ENCODE measurements around the gene FOXN4. TPM values are rescaled to one million over a fixed set of nuclear protein-coding genes. Genes with fewer than 3 reads are reported as not detected.

Gene FOXN4
- total and polyA plus RNA-seq, 2 of the 13 experiments (the other 11 are each of a cell fraction or from before 2014, with no cell fraction given), result 0.11 TPM; not detected in 1

DNA sequence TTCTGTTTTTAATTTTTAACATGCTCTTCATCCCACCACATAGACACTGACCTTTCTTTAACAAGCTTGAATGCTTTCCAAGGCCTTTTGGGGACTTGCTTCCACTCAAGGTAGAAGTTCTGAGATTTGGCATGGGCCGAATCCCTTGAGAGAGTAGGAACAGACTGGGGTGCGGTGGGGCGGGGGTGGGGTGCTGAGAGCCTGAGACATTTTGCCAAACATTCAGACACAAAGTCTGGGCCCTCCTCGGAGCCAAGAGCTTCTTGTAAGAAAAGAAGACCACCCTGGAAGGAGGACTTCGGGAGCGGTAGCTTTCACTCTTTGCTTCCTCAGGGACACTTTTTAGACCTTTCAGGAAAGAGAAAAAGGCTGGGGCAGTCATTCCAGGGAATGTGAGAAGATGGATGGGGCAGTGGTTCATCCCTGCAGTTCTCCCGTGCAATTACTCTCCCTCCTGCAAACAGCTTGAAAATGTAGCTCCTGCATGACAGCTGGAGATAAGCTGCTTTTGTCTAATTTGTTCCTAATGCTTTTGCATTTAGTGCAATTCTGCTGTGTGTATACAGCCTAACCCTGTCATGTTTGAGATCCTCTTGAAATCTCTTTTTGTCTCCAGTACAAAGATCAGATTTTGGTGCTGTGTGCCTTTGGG, 22.3 kb upstream of the FOXN4 start:
- no peak overlapping the region for H3K9ac ChIP-seq (ENCODE audit: insufficient read depth, low read depth, low read length)
- H3K4me3 ChIP-seq (replicated peaks in 1 of 3; ENCODE audit: insufficient read depth in 1 of 3, low read depth in 2 of 3, low read length in 3 of 3), result no peak overlapping the region
- POLR2A ChIA-PET, result no interaction called here
- no peak for DNase-seq (ENCODE audit: low spot score)
- TF ChIP-seq BHLHE40 (IDR thresholded peaks at IDR 0.05; ENCODE audit: low read length) (no peak), DDIT3 (CRISPR knock-in tag; IDR thresholded peaks at IDR 0.05) (no peak), ZNF124 (CRISPR knock-in tag; IDR thresholded peaks at IDR 0.05) (no peak), ETV6 (CRISPR knock-in tag; conservative IDR thresholded peaks at IDR 0.05) (no peak), ZNF776 (CRISPR knock-in tag; IDR thresholded peaks at IDR 0.05) (no peak), CREM (IDR thresholded peaks at IDR 0.05) (no peak), CREM (CRISPR knock-in tag; IDR thresholded peaks at IDR 0.05) (no peak), RAD51 (IDR thresholded peaks at IDR 0.05; ENCODE audit: borderline replicate concordance) (no peak)
- TF ChIP-seq, protein P1, sequence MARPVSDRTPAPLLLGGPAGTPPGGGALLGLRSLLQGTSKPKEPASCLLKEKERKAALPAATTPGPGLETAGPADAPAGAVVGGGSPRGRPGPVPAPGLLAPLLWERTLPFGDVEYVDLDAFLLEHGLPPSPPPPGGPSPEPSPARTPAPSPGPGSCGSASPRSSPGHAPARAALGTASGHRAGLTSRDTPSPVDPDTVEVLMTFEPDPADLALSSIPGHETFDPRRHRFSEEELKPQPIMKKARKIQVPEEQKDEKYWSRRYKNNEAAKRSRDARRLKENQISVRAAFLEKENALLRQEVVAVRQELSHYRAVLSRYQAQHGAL (CRISPR knock-in tag; IDR thresholded peaks at IDR 0.05; ENCODE audit: not compliant biosample characterization), result no peak
- TF ChIP-seq, protein P2, sequence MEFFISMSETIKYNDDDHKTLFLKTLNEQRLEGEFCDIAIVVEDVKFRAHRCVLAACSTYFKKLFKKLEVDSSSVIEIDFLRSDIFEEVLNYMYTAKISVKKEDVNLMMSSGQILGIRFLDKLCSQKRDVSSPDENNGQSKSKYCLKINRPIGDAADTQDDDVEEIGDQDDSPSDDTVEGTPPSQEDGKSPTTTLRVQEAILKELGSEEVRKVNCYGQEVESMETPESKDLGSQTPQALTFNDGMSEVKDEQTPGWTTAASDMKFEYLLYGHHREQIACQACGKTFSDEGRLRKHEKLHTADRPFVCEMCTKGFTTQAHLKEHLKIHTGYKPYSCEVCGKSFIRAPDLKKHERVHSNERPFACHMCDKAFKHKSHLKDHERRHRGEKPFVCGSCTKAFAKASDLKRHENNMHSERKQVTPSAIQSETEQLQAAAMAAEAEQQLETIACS (CRISPR knock-in tag; IDR thresholded peaks at IDR 0.05), result no peak
- intact Hi-C loops (cut with micrococcal nuclease; ENCODE audit: unreplicated experiment) (no loop called here), in situ Hi-C loops (cut with HindIII; ENCODE audit: extremely low pct_ligation_motif_present, low pct_unique_long_range_greater_than_20kb) (no loop called here)
- no peaks in the 10 kb centered on the region for H3K9me3 ChIP-seq (ENCODE audit: low read length)
- H3K36me3 ChIP-seq (replicated peaks in 1 of 2; ENCODE audit: control insufficient read depth in 1 of 2, insufficient read depth in 2 of 2, low read length in 2 of 2), result no peaks in the 10 kb centered on the region
- CTCF ChIA-PET (ENCODE audit: low intra/inter-chr PET ratio, low total read pairs), result no interaction called here
- no peaks in the 10 kb centered on the region for H4K20me1 ChIP-seq (ENCODE audit: insufficient read depth, low read length)
- H2AFZ ChIP-seq (ENCODE audit: low read length), result no peak overlapping the region
- no peak overlapping the region for H3K4me2 ChIP-seq (ENCODE audit: low read depth, low read length)
- H3K4me1 ChIP-seq (ENCODE audit: insufficient read depth, low read length), result 0 out of 2 replicates have a peak, but pooled peaks cover 5% of the 10 kb centered on the region
- 15% methylated on average over 7 of the region's 7 CpGs for WGBS (ENCODE audit: low lambda C conversion rate)
- BruUV-seq (replicated peaks), result no TSS peak
- FAIRE-seq, result no peak
- ATAC-seq, result no peak
- H3K27ac ChIP-seq (ENCODE audit: extremely low read length, insufficient read depth, low read length), result no peak overlapping the region
- peaks cover 0 to 13% of the 10 kb centered on the region in 2 experiments; a peak in 1 of 5 replicates for H3K27me3 ChIP-seq (ENCODE audit: control insufficient read depth in 1 of 2, insufficient read depth in 2 of 2, low read length in 2 of 2)
- H3K79me2 ChIP-seq (ENCODE audit: insufficient read depth, low read length), result no peaks in the 10 kb centered on the region
